Naive B cell (primary cell): ENCODE results near the gene NPHP4. TPM values are rescaled to one million over a fixed set of nuclear protein-coding genes. Genes with fewer than 3 reads are reported as not detected.

Experiments used
- ATAC-seq, 2 donors: fragments of 150-1000 bp; cut with Tn5 transposase; 2 replicates each; pipeline ENCODE4 v1.10.0; 2021; ENCODE audit warnings: low read depth in 2 of 2, mild to moderate bottlenecking in 2 of 2, moderate library complexity in 2 of 2
- DNase-seq: peaks from one replicate; pipeline ENCODE4 v3.0.0; 2022
- H3K27ac Mint-ChIP-seq, 6 donors: one replicate each; pipeline ENCODE4 v1.8.0; 2020 to 2022; ENCODE audit warnings: mild to moderate bottlenecking in 6 of 6, mixed read lengths in 6 of 6, moderate library complexity in 5 of 6, inconsistent platforms in 2 of 6
- H3K27me3 Mint-ChIP-seq, 3 donors: one replicate each; pipeline ENCODE4 v1.8.0; 2021 to 2022; ENCODE audit warnings: mixed read lengths in 3 of 3, mild to moderate bottlenecking in 1 of 3
- H3K36me3 Mint-ChIP-seq, 2 donors: one replicate each; pipeline ENCODE4 v1.8.0; 2020 to 2022; ENCODE audit warnings: mixed read lengths in 2 of 2, inconsistent platforms in 1 of 2, mild to moderate bottlenecking in 1 of 2
- H3K4me1 Mint-ChIP-seq, 3 donors: one replicate each; pipeline ENCODE4 v1.8.0; 2020 to 2022; ENCODE audit warnings: mixed read lengths in 3 of 3, inconsistent platforms in 1 of 3, mild to moderate bottlenecking in 1 of 3, moderate library complexity in 1 of 3
- H3K4me3 Mint-ChIP-seq, 8 donors: one replicate each; pipeline ENCODE4 v1.8.0; 2020 to 2022; ENCODE audit warnings: mild to moderate bottlenecking in 8 of 8, mixed read lengths in 8 of 8, moderate library complexity in 8 of 8, inconsistent platforms in 2 of 8
- H3K9me3 Mint-ChIP-seq, 7 donors: one replicate each; pipeline ENCODE4 v1.8.0; 2020 to 2022; ENCODE audit warnings: mixed read lengths in 7 of 7, mild to moderate bottlenecking in 5 of 7, inconsistent platforms in 2 of 7, moderate library complexity in 1 of 7
- polyA plus RNA-seq, 6 donors: library from polyadenylated mRNA; unstranded; fragments of 300-500 nt; fragmentation: Illumina TruSeq; gene quantifications; one replicate each; pipeline ENCODE4 v1.2.3, GENCODE V29; 2021; ENCODE audit warnings: low read depth in 6 of 6

Gene NPHP4
- polyA plus RNA-seq, 6 donors from 2014 or later = 0.51 to 1.1 (median 0.68) TPM; not detected in 1

DNA sequence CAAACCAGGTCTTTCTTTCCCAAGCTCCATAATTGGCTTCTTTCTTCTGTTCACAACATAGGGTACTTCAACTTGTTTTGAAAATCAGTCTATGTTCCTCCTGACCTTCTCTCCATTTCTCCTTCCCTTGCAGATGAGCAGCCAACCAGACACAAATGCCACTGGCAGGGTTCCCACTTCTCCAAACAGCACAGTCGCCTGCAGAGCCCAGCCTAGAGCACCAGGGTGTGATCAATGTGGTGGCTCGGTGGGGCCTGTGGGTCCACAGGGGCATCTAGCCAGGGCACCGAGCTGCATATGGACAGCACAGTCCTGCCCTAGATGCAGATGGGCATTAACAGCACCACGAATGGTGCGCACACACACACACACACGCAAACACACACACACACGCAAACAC lies 112.8 kb downstream of the NPHP4 start:
- ATAC-seq = no peak
- no peak for DNase-seq
- Mint-ChIP-seq H3K9me3 (peaks cover 0 to 13% (median 4%) of the 10 kb centered on the region in 7 donors), H3K4me1 (no peaks in the 10 kb centered on the region), H3K27ac (no peak overlapping the region), H3K36me3 (peaks cover 12 to 41% of the 10 kb centered on the region in 2 donors), H3K27me3 (no peaks in the 10 kb centered on the region), H3K4me3 (no peak overlapping the region)

DNA sequence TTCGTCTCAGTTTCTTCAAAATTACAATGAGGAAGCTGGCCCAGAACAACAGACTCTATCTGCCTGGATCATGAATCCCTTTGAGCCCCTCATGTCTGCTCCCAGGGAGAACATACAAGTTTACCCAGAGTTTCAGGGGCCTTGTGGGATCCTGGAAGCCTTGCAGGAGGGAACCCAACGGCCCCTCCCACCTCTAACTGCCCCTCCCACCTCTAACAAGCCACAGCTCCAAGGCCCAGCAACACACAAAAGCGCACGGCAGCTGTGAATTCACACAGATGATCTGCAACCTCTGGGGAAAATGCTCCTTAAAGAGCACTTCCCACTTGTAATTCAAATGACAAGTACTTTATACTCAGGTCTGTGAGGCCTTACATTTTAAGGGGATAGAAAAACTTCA lies 113.3 kb downstream of the NPHP4 start:
- H3K36me3 Mint-ChIP-seq = peaks cover 14 to 46% of the 10 kb centered on the region in 2 donors

DNA sequence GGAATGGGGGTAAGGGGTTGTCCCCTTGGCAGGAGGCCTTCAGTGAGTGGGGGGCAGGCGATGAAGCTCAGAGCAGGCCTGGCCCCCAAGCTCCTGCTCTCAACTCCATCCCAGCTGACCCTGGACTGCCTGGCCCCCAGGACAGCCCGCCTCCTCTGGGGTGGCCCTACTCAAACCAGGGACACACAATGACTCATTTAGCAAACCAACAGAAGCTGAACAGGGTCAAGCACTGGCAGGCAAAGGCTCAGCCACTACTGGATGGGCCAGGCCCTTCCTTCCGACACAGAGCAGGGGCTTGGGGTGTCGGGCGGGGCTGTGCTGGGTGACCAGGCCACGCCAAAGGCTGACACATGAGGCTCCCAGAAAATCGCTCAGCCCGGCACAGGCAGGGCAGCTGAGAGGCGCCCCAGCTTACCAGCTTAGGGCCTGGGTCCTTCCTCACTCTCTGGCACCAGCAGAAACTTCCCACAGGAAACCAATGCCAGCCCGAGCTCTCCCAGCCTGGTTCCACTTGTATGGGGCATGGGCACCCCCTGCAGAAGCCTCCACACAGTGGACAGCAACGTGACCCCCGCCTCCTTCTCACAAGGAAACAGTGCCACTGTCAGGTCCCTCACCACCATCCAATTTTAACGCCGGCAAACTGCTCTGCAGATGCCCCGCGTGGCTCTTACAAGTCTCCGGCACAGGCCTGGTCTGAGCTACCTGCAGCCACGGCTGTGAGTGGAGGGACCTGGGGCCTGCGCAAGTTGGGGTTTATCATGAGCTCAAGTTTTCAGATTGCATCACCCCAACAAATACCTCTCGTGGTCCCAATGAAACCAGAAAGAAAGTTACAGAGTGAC lies 114.3 kb downstream of the NPHP4 start:
- H3K4me3 Mint-ChIP-seq = no peak overlapping the region
- H3K9me3 Mint-ChIP-seq = peaks cover 0 to 13% (median 4%) of the 10 kb centered on the region in 7 donors
- H3K4me1 Mint-ChIP-seq = peaks cover 0 to 5% (median 0%) of the 10 kb centered on the region in 3 donors
- H3K27me3 Mint-ChIP-seq = no peaks in the 10 kb centered on the region
- ATAC-seq = no peak
- no peak overlapping the region for H3K27ac Mint-ChIP-seq
- H3K36me3 Mint-ChIP-seq = peaks cover 19 to 45% of the 10 kb centered on the region in 2 donors
- DNase-seq = no peak

More for the DNA sequence above, 113.3 kb downstream of the NPHP4 start:
- Mint-ChIP-seq H3K4me1 (peaks cover 0 to under 1% (median 0%) of the 10 kb centered on the region in 3 donors), H3K9me3 (peaks cover 0 to 13% (median 4%) of the 10 kb centered on the region in 7 donors), H3K27me3 (no peaks in the 10 kb centered on the region), H3K27ac (no peak overlapping the region), H3K4me3 (no peak overlapping the region)
- ATAC-seq (no peak), DNase-seq (no peak)

DNA sequence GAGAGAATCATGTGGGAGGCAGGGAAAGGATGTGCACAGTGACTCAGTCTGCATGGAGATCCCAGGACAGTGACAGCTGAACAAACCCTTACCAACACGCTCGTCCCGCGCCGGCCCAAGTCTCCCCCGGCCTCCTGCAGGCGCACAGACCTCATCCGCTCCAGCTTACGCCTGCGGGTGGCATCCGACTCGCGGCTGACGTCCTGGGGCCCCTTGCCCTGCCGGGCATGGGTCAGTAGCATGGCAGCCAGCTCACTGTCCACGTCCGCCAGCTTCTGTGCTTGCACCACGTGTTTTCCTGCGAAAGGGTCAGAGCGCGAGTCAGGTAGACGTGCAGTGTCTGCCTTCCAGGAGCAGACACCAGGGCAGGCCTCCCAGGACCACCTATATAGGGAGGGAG lies 115.2 kb downstream of the NPHP4 start:
- H3K36me3 Mint-ChIP-seq = peaks cover 19 to 36% of the 10 kb centered on the region in 2 donors
- H3K27ac Mint-ChIP-seq = no peak overlapping the region
- peaks cover 0 to 5% (median 0%) of the 10 kb centered on the region in 3 donors for H3K4me1 Mint-ChIP-seq
- H3K9me3 Mint-ChIP-seq = peaks cover 0 to 13% (median 4%) of the 10 kb centered on the region in 7 donors
- DNase-seq (no peak), ATAC-seq (no peak)
- no peaks in the 10 kb centered on the region for H3K27me3 Mint-ChIP-seq
- no peak overlapping the region for H3K4me3 Mint-ChIP-seq

DNA sequence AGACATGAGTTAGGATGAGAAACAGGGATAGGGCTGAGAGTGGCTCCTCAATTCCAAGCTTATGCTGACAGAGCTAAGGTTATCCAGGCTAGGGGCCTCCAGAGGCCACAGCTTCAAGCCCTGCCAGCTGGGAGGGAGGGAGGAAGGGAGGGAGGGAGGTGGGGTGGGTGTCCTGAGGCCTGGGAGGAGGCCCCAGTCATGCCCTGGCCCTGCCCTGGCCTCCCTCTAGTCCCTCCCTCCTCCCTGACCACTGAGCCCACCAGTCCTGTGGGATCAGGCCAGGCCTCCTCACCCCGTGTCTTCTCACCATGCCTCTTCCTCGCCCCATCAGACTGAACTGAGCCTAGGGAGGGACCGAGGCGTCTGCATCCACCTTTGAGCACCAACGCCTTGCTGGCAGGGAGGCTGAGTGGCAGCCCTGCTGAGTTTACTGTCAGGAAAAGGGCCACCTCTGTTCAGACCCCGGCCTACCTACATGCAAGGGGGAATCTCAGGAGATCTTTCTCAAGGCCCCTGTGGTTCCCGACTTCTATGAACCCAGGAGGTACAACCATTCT lies 116.1 kb downstream of the NPHP4 start:
- Mint-ChIP-seq H3K27ac (no peak overlapping the region), H3K27me3 (no peaks in the 10 kb centered on the region), H3K9me3 (peaks cover 0 to 13% (median 4%) of the 10 kb centered on the region in 7 donors), H3K4me1 (peaks cover 0 to 5% (median 0%) of the 10 kb centered on the region in 3 donors), H3K36me3 (peaks cover 19 to 33% of the 10 kb centered on the region in 2 donors), H3K4me3 (no peak overlapping the region)
- no peak for ATAC-seq
- no peak for DNase-seq

DNA sequence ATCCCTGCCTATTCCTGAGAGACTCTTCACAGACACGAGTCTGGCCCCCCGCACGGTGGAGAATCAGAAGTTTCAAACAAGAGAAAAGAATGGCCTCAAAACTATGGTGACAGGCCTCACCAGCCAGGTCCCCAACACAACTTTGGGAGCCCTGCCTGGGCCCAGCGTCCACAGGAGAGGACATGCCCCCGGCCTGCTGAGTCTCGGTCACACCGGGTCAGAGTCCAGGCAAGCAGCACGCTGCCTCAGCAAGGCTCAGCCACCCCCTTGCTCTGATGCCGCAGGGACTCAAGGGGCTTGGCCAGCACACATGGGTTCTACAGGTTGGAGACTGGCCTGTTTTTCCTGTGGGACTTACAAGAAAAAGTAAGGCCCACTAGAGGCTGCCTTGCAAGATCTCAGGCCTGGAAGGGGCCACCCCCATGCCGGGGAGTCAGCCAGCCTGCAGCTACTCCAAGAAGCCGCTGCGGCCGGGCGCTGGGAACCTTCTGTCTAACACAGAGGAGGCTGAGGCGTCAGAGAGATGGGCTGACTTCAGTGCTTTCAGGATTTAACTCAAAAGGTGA lies 116.8 kb downstream of the NPHP4 start:
- H3K27me3 Mint-ChIP-seq = no peaks in the 10 kb centered on the region
- no peak overlapping the region for H3K27ac Mint-ChIP-seq
- peaks cover 18 to 28% of the 10 kb centered on the region in 2 donors for H3K36me3 Mint-ChIP-seq
- peaks cover 0 to 5% (median 0%) of the 10 kb centered on the region in 3 donors for H3K4me1 Mint-ChIP-seq
- DNase-seq (no peak), ATAC-seq (no peak)
- no peak overlapping the region for H3K4me3 Mint-ChIP-seq
- peaks cover 0 to 9% (median 4%) of the 10 kb centered on the region in 7 donors for H3K9me3 Mint-ChIP-seq

DNA sequence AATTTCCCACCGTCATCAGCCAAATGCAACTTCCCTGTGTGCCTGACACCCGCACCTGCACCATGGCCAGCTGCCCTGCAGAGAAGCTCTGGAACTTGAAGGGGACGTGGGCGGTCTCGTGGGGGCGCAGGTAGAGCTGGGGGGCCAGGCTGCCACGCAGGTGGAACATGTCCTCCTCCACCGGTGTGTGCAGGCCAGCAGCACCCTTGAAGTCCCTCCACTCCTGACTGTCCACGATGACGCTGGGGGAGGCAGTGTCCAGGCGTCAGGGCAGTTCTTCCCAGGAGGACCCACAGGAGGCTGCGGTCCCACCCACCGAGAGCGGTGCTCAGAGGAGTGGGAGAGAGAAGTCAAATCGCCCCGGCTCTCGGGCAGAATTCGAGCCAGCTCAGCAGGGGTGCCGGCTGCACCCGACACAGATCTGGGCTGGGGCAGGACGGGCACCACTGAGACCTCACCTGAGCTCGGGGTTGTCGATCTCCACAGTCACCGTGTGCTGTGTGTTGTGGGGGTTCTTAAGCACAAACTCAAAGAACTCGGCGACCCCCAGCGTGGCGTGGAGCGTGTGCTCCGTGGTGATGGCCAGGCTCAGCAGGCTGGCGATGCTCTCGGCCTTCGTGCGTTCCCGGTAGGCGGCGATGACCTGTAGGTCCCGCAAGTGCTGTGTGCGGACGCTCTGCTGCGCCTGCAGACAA lies 117.7 kb downstream of the NPHP4 start:
- DNase-seq (no peak), ATAC-seq (no peak)
- Mint-ChIP-seq H3K27ac (no peak overlapping the region), H3K36me3 (peaks cover 12 to 19% of the 10 kb centered on the region in 2 donors), H3K4me3 (no peak overlapping the region), H3K9me3 (peaks cover 0 to 4% (median 2%) of the 10 kb centered on the region in 7 donors), H3K4me1 (peaks cover 0 to 5% (median 0%) of the 10 kb centered on the region in 3 donors), H3K27me3 (no peaks in the 10 kb centered on the region)

DNA sequence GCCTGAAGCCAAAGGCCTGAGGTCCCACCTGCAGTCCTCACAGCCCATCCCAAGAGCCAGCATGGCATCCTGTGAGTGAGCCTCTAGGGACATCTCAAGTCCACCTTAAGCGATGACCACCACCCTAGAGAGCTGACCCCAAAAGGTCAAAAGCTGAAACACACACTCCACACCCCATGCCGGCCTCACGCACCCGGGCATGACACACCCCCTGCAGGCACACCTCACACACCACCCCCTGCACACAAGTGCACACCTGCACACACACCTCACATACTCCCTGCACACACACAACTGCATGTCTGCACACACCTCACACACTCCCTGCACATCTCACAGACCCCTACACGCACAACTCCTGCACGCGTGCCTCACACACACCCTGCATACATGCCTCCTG lies 118.7 kb downstream of the NPHP4 start:
- ATAC-seq = no peak
- peaks cover 0 to 11% (median 5%) of the 10 kb centered on the region in 3 donors for H3K4me1 Mint-ChIP-seq
- H3K9me3 Mint-ChIP-seq = peaks cover 0 to 5% (median 0%) of the 10 kb centered on the region in 7 donors
- H3K4me3 Mint-ChIP-seq = no peak overlapping the region
- H3K27ac Mint-ChIP-seq = no peak overlapping the region
- no peak for DNase-seq
- no peaks in the 10 kb centered on the region for H3K27me3 Mint-ChIP-seq
- H3K36me3 Mint-ChIP-seq = peaks cover 6 to 11% of the 10 kb centered on the region in 2 donors

DNA sequence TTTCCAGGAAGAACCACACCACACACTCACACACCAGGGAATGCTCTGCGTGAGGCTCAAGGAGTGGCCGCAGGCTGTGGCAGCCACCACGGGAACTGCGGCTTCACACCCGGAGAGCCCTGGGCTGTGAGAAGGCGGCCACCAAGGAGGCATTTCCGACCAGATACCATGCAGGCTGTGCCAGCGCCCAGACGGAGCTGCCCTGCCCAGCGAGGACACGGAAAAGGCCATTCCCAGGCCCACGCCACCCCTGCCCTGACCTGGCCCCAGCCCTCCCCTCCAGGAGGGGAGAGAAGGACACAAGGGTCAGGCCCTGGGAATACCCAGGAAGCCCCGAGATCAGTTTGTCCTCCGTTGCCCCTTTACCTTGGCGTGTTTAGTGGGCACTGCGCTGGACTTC lies 119.3 kb downstream of the NPHP4 start:
- Mint-ChIP-seq H3K4me3 (no peak overlapping the region), H3K27ac (no peak overlapping the region), H3K4me1 (peaks cover 0 to 12% (median 6%) of the 10 kb centered on the region in 3 donors), H3K36me3 (peaks cover 6 to 11% of the 10 kb centered on the region in 2 donors), H3K9me3 (peaks cover 0 to 6% (median 0%) of the 10 kb centered on the region in 7 donors), H3K27me3 (no peaks in the 10 kb centered on the region)
- no peak for ATAC-seq
- no peak for DNase-seq

DNA sequence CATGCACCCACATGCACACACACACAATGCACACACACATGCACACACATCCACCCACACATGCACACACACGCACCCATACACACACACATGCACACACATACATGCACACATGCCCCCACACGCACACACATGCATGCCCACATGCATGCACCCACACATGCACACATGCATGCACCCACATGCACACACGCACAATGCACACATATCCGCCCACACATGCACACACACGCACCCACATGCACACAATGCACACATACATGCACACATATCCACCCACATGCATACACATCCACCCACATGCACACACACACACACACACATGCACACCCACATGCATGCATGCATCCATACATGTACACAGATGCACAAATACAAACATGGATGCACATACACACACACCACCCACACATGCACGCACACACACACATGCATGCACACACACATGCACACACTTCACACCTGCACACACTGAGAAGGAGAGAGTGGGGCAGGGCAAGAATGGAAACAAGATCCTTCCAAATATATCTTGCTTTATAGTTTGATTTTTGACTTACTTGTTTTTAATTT lies 123.2 kb downstream of the NPHP4 start:
- ATAC-seq (no peak), DNase-seq (no peak)
- Mint-ChIP-seq H3K27me3 (no peaks in the 10 kb centered on the region), H3K36me3 (peaks cover 5 to 7% of the 10 kb centered on the region in 2 donors), H3K27ac (no peak overlapping the region), H3K9me3 (peaks cover 0 to 6% (median 0%) of the 10 kb centered on the region in 7 donors), H3K4me3 (no peak overlapping the region), H3K4me1 (peaks cover 0 to 12% (median 6%) of the 10 kb centered on the region in 3 donors)

DNA sequence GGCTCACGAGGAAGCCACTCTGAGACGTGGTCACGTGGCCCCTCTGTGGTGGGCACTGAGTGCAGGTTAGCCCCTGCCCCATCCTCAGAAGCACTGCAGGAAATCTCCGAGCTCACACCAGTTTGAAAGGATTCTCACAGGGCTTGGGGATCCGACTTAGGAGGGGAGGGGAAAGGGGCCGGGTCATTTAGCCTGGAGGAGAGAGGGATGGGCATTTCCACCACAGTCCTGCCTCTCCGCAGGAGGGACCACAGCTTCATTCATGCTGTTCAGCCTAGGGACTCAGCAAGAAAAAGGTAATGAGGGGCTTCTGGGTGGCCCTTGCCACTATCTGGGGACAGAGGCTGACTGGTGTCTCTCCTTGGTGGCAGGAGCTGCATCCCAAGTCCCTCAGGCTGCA lies 126.5 kb downstream of the NPHP4 start:
- H3K36me3 Mint-ChIP-seq = peaks cover 0 to 7% of the 10 kb centered on the region in 2 donors
- DNase-seq (no peak), ATAC-seq (no peak)
- no peak overlapping the region for H3K4me3 Mint-ChIP-seq
- H3K27ac Mint-ChIP-seq = no peak overlapping the region
- H3K27me3 Mint-ChIP-seq = no peaks in the 10 kb centered on the region
- peaks cover 0 to 7% (median 6%) of the 10 kb centered on the region in 3 donors for H3K4me1 Mint-ChIP-seq
- H3K9me3 Mint-ChIP-seq = peaks cover 0 to 6% (median 0%) of the 10 kb centered on the region in 7 donors

DNA sequence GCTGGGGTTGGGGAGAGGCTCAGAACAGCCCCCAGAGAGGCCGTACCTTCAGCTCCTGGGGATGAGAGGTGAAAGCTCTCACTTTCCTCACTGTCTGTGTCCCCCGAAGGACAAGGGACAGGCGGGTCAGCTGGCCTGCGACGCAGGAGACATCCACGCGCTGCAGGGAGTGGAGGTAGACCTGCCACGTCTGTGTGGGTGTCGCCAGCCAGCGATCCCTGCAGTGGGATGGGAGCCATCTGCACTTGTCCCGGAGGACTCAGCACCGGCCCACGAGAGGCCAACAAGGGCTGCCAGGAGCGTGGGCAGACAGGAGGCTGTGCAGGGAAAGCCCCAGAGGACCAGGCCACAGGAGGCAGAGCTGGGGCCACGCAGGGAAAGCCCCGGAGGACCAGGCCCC lies 127.2 kb downstream of the NPHP4 start:
- Mint-ChIP-seq H3K27ac (no peak overlapping the region), H3K9me3 (peaks cover 0 to 6% (median 0%) of the 10 kb centered on the region in 7 donors), H3K4me1 (peaks cover 0 to 7% (median 6%) of the 10 kb centered on the region in 3 donors), H3K27me3 (no peaks in the 10 kb centered on the region), H3K36me3 (peaks cover 0 to 7% of the 10 kb centered on the region in 2 donors), H3K4me3 (no peak overlapping the region)
- ATAC-seq (no peak), DNase-seq (no peak)

DNA sequence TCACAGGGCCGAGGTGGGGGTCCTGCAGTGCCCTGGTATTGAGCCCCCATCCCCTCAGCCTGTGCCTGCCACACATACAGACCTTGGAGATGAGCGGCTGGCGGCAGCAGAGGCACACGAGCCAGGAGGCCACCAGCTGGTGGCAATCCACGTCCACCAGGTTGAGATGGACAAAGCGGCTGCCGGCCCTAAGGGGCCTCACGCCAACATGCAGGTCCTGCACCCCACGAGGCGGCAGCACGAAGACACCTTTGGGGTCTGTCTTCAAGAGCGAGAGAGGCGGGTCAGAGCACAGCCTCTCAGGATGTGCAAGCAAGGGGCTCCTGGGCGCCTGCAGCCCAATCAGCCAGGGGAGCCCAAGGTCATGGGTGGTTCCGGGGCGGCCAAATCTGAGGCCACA lies 128.0 kb downstream of the NPHP4 start:
- Mint-ChIP-seq H3K4me1 (peaks cover 0 to 7% (median 6%) of the 10 kb centered on the region in 3 donors), H3K9me3 (peaks cover 0 to 6% (median 0%) of the 10 kb centered on the region in 7 donors), H3K27me3 (no peaks in the 10 kb centered on the region), H3K27ac (no peak overlapping the region), H3K36me3 (peaks cover 0 to 7% of the 10 kb centered on the region in 2 donors), H3K4me3 (no peak overlapping the region)
- DNase-seq (no peak), ATAC-seq (no peak)
